AG04449 (cell line): ENCODE results near the gene C10orf67.

Source experiments
- CTCF ChIA-PET: fragments of 350-600 bp; formaldehyde crosslinking; extraction: SDS; loops from one replicate; lab custom pipeline; 2021; ENCODE audit warnings: antibody characterized with exemption; lab: Yijun Ruan, JAX
- POLR2A ChIA-PET: fragments of 400-600, 350-600 bp; formaldehyde crosslinking; extraction: SDS; loops from one replicate; lab custom pipeline; 2020; ENCODE audit warnings: antibody characterized with exemption, inconsistent platforms; lab: Yijun Ruan, JAX
- DNase-seq: peaks from one replicate; pipeline ENCODE4 v3.0.0-alpha.2; 2010; ENCODE audit warnings: low read depth, low spot score
- H3K4me3 ChIP-seq: 2 replicates; pipeline ENCODE4 v1.5.1; 2011; ENCODE audit warnings: low read depth, mild to moderate bottlenecking, control low read depth, low read length
- CTCF ChIP-seq: IDR thresholded peaks from one replicate; pipeline ENCODE4 v1.5.1; 2011; ENCODE audit warnings: mild to moderate bottlenecking, moderate library complexity, low read length, control low read depth, inconsistent platforms; ENCODE audit not compliant: insufficient read depth; ENCODE audit errors: missing control alignments

Gene C10orf67

GRCh38 chr10:23363793-23364135, 19.2 kb upstream of the C10orf67 start:
- ChIA-PET CTCF (no interaction called here), POLR2A (no interaction called here)
- no peak for DNase-seq
- TF ChIP-seq CTCF, result no peak
- no peak overlapping the region for H3K4me3 ChIP-seq

- TF ChIP-seq CTCF, result no peak
- H3K4me3 ChIP-seq, result no peak overlapping the region
- POLR2A ChIA-PET, result no interaction called here
Measured at GRCh38 chr10:23362879-23363792, 18.5 kb upstream of the C10orf67 start.

GRCh38 chr10:23362069-23362830, 17.7 kb upstream of the C10orf67 start:
- CTCF ChIA-PET, result interaction anchor here (1.1 to 1.6 kb wide), 2 partner anchors 15 to 68 kb away, joined by 3 to 5 read pairs; no protein-coding TSS in a partner anchor
- no peak overlapping the region for H3K4me3 ChIP-seq

More at GRCh38 chr10:23362879-23363792, 18.5 kb upstream of the C10orf67 start:
- CTCF ChIA-PET, result interaction anchor here (1.1 kb wide), 1 partner anchor 69 kb away, joined by 3 read pairs; no protein-coding TSS in a partner anchor
- no peak for DNase-seq

GRCh38 chr10:23361665-23362064, 17.1 kb upstream of the C10orf67 start:
- CTCF ChIA-PET, result interaction anchor here (0.8 to 1.6 kb wide), 2 partner anchors 14 to 22 kb away, joined by 3 to 5 read pairs; no protein-coding TSS in a partner anchor
- H3K4me3 ChIP-seq, result no peak overlapping the region
- DNase-seq, result no peak
- no peak for TF ChIP-seq CTCF
- POLR2A ChIA-PET, result no interaction called here

More at GRCh38 chr10:23362069-23362830, 17.7 kb upstream of the C10orf67 start:
- POLR2A ChIA-PET, result no interaction called here
- TF ChIP-seq CTCF, result no peak
- no peak for DNase-seq

GRCh38 chr10:23359692-23360380, 15.2 kb upstream of the C10orf67 start:
- no peak for TF ChIP-seq CTCF
- no peak overlapping the region for H3K4me3 ChIP-seq
- no peak for DNase-seq
- ChIA-PET CTCF (interaction anchor here (0.8 to 2.7 kb wide), 2 partner anchors 44 to 66 kb away, joined by 4 to 19 read pairs; no protein-coding TSS in a partner anchor), POLR2A (no interaction called here)
